Mesenteric fat pad (tissue), 1 donor: ENCODE measurements around the gene WASHC2C. TPM values are rescaled to one million over a fixed set of nuclear protein-coding genes. Genes with fewer than 3 reads are reported as not detected.
"Not testable (repeated sequence)": the region's sequence is repeated elsewhere in the genome, so short reads cannot be mapped to it uniquely, and the experiment has no call there.

Experiments
- DNase-seq: peaks from one replicate; pipeline ENCODE4 v3.0.0-alpha.2; 2020; ENCODE audit warnings: low spot score
- long read RNA-seq: library from polyadenylated mRNA; unstranded; transcript quantifications from one replicate; pipeline ENCODE4 v2.0.0, GENCODE V29; 2020
- total RNA-seq: library from RNA; stranded (reverse); fragmentation: NEBNext Ultra II Directional; extraction: Animal tissue kit (Norgen Biotek cat#: 25700); gene quantifications from one replicate; pipeline ENCODE4 v1.2.1, GENCODE V29; 2021
- donor health status: DM: yes; HTN: yes; CAD: no.

The WASHC2C gene, protein sequence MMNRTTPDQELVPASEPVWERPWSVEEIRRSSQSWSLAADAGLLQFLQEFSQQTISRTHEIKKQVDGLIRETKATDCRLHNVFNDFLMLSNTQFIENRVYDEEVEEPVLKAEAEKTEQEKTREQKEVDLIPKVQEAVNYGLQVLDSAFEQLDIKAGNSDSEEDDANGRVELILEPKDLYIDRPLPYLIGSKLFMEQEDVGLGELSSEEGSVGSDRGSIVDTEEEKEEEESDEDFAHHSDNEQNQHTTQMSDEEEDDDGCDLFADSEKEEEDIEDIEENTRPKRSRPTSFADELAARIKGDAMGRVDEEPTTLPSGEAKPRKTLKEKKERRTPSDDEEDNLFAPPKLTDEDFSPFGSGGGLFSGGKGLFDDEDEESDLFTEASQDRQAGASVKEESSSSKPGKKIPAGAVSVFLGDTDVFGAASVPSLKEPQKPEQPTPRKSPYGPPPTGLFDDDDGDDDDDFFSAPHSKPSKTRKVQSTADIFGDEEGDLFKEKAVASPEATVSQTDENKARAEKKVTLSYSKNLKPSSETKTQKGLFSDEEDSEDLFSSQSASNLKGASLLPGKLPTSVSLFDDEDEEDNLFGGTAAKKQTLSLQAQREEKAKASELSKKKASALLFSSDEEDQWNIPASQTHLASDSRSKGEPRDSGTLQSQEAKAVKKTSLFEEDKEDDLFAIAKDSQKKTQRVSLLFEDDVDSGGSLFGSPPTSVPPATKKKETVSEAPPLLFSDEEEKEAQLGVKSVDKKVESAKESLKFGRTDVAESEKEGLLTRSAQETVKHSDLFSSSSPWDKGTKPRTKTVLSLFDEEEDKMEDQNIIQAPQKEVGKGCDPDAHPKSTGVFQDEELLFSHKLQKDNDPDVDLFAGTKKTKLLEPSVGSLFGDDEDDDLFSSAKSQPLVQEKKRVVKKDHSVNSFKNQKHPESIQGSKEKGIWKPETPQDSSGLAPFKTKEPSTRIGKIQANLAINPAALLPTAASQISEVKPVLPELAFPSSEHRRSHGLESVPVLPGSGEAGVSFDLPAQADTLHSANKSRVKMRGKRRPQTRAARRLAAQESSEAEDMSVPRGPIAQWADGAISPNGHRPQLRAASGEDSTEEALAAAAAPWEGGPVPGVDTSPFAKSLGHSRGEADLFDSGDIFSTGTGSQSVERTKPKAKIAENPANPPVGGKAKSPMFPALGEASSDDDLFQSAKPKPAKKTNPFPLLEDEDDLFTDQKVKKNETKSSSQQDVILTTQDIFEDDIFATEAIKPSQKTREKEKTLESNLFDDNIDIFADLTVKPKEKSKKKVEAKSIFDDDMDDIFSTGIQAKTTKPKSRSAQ (N-terminal part only)
- total RNA-seq: 49.9 TPM
- long read RNA-seq, partial matches to known transcripts: 51 of 68 reads
- long read RNA-seq, other reads (novel, unspliced or antisense): 17 of 68 reads

DNA sequence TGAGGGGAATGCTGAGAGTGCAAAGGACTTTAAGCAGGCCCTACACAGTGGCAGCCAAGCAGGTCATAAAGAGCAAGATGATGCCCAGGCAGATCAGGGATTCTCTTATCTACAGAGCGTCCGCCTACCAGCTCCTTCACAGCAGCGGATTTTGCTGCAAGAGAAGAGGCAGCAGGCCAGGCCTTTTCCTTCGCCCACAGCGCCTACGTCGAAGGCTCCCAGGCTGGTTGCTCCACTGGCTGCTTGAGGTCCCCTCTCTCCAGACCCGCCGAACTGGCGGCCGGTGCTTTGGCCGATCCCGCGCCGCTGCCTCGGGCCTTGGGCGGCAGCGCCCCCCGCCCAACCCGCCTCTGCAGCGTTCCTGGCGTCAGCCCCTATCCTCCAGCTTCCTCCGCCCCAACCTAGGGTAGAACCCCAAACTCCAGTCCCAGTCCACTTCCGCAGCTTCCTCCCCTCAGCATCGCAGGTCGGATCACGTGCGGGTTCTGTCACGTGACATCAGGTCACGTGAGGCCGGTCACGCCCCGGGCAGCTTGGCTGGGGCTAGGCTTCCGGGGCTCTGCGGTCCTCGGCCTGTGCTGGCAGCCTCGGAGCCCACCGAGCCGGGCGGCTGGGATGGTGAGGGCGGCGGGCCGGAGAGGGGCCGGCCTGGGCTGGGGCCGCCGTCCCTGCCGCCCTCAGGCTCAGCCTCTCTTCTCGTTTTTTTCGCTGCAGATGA lies at the start of gene WASHC2C:
WASHC2C (plus strand) TSS at position 564 of the 718 bp plus-strand sequence; CDS start at position 616, 52 bp downstream.
- DNase-seq: peak; percentile 98

- DNase-seq: not testable (repeated sequence)
These were observed 48.6 kb upstream of the WASHC2C start for GRCh38 chr10:45678467-45678866.

DNA sequence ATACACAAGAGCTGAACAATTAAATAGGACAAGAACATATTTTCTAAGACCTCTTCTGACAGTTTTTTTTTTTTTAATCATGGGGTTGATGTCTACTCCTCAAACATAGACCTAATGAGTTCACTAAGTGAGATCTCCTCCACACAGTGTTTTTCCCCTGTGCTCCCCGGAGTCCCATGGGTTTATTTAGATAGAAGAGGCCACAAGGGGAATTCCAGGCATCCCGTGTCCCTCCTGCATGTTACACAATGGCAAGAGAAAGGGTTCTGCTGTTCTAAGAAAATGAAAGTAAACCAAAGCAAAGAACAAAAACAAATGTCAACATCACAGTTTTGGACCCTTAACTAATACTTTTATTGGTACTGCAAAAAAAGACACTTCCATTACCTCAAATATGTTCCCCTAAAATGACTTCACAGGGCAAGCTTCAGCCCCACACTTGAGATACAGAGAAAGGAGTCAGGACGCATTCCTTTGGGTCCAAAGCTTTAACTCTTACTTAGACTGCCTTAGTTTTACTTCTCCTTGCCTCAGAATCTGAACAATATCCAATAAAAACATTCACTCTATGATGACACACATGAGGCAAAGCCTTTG lies 16.8 kb upstream of the WASHC2C start:
- not testable (repeated sequence) for DNase-seq

DNA sequence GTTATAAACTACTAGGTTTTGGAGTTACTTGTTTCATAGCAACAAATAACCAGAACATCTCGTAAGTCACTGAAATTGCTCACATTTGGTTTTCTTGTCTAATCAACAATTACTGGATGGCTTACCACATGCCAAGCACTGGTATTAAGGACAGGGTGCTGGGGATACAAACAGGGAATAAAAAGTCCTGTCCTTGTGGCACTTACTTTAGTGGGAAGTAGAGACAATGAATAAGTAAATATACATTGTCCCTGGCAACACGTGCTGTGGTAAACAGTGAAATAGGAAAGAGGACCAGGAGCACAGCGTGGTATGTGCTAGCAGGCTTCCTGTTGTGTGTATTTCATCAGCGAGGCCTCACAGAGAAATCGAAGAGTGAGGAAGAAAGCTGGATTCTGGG lies 15.8 kb upstream of the WASHC2C start:
- not testable (repeated sequence) for DNase-seq

DNA sequence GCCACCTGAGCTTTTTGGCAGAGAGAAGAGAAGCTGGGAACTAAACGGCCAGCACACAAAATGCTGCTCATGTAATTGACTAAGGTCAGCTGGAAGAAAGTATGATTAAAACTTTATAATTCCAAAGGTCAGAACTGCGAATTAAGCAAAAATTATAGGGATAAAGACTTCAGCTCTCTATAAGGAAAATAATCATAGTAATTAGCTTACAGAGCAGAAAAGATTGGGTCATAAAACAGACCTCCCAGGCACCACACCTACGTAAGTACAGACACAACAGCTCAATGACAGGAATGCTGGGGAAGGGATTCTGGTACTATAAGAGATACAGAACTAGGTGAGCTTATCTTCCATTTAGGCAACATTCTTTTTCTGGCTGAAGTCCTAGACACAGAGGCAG lies 10.0 kb upstream of the WASHC2C start:
- not testable (repeated sequence) for DNase-seq

DNA sequence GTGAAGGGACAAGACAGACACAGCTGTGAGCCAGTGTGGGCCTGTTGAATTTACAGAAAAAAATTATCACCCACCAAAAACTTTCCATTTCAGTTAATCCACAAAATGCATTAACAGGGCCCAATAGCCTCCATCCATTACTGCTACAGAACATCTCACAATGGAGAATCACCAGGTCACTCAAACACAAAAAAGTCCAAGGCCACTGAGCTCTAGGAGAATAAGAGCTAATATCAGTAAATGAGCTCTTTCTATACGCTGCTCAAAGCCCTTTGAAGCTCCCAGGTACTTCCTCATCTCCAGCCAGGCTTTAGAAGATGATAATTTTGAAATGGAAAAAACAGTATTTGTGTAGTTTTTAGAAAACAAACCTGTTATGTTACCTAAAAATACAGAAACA lies 9.4 kb upstream of the WASHC2C start:
- not testable (repeated sequence) for DNase-seq

DNA sequence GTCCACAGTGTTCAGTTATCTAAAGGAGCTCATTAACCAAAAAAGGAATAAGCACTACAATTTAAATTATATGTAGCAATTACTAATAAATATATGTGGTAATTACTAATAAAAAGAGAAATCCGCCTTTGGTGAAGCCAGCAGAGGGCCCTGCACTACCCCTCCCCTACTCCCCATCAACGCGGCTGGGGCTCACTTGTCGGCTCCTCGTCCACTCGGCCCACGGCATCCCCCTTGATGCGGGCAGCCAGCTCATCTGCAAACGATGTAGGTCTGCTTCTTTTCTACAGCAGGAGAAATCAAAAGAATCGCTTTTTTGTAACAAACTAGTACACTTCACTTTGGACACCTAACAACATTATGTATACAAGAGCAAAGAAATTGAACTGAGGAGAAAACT lies 5.6 kb upstream of the WASHC2C start:
- not testable (repeated sequence) for DNase-seq

DNA sequence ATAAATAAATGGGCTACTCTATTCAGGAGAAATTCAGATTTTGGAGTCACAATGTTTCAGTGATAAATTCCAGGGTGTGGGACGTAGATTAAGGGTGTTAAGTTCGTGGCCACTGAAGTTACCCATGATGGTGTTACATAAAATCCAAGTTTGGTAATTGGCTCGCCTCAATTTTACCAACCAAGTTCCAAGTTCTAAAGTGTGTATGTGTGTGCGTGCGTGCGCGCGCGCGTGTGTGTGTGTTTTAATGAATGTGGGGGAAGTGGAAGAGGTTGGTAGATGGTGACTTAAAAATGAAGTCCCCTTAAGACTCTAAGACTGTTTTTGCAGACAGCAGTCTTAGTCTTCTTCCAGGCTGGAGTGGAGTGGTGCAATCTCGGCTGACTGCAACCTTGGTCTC lies 3.2 kb upstream of the WASHC2C start:
- not testable (repeated sequence) for DNase-seq

DNA sequence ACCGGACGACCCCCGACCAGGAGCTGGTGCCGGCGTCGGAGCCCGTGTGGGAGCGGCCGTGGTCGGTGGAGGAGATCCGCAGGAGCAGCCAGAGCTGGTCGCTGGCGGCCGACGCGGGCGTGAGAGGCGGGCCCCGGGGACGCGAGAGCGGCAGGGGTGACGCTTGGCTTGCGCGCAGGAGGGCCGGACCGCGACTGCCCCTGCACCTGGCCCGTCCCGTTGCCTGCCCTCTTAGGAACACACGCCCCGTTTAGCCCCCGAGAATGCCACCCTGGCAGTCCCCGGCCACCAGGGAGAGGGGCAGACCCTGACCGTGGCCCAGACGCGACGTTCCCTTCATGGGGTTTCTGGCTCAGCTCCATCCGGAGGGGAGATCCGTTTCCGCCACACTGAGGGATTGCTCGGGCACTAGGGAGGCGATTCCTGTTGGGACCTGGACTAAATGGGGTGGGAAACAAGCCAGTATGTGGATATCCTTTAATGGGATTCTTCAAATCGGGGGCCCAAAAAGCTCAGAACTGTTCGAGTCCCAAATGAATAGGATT lies 427 bp downstream of the WASHC2C start:
- not testable (repeated sequence) for DNase-seq

DNA sequence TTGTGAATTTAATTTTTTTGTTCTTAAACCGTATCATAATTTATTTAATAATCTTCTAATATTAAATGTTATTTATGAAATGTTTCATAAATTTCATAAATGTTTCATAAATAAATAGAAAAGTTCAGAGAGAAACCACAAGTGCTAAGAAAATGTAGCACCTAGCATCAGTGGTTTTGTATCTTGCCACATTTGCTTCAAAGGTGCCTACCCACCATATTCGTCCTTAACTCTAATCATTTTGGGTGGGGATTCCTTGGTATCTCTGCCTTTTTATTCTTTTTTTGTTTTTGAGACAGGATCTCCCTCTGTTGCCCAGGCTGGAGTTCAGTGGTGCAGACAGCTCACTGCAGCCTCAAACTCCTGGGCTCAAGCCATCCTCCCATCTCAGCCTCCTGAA lies 7.4 kb downstream of the WASHC2C start:
- DNase-seq: not testable (repeated sequence)

- not testable (repeated sequence) for DNase-seq
These were observed 7.8 kb downstream of the WASHC2C start for GRCh38 chr10:45734867-45735266.

DNA sequence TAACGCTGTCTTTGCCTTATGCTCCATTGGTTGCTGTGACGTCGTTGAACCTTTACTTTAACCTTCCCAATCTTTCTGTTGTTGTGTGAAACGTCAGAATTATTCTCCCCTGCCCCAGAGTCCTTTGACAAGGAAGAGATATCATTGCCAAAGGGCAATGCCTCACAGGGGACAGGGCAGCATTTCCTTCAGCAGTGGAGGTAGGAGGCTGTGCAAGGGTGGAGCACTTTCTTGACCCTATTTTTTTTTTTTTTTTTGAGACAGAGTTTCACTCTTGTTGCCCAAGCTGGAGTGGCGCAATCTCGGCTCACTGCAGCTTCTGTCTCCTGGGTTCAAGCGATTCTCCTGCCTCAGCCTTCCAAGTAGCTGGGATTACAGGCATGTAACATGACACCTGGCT lies 14.5 kb downstream of the WASHC2C start:
- DNase-seq: not testable (repeated sequence)

- DNase-seq: not testable (repeated sequence)
These were observed 14.9 kb downstream of the WASHC2C start for GRCh38 chr10:45742014-45742413.

DNA sequence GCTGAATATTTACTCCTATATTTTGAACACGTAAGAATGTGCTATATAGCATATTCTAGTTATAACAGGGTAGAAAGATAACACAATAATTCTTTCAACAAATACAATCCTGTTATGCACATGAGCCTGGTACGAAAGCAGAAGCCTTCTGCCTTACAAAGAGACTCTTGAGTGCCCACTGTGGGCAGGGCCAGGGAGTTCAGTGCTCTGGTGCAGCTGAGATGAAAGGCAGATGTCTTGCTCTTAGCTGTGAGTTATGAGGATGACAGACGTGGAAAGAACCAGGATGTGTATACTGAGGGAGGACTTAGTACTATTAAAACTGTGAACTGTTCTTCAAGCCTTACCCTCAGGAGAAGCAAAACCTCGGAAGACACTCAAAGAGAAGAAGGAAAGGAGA lies 24.1 kb downstream of the WASHC2C start:
- not testable (repeated sequence) for DNase-seq

- DNase-seq: not testable (repeated sequence)
These were observed 25.1 kb downstream of the WASHC2C start for GRCh38 chr10:45752210-45752609.

GRCh38 chr10:45753979-45754495 lies 27.0 kb downstream of the WASHC2C start:
- not testable (repeated sequence) for DNase-seq

DNA sequence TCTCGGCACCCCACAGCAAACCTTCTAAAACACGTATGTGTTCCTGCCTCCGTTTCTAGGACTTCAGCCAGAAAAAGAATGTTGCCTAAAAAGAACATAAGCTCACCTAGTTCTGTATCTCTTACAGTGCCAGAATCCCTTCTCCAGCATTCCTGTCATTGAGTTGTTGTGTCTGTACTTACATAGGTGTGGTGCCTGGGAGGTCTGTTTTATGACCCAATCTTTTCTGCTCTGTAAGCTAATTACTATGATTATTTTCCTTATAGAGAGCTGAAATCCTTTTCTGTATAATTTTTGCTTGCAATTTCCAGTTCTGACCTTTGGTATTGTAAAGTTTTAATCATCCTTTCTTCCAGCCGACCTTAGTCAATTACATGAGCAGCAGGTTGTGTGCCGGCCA lies 28.0 kb downstream of the WASHC2C start:
- not testable (repeated sequence) for DNase-seq

DNA sequence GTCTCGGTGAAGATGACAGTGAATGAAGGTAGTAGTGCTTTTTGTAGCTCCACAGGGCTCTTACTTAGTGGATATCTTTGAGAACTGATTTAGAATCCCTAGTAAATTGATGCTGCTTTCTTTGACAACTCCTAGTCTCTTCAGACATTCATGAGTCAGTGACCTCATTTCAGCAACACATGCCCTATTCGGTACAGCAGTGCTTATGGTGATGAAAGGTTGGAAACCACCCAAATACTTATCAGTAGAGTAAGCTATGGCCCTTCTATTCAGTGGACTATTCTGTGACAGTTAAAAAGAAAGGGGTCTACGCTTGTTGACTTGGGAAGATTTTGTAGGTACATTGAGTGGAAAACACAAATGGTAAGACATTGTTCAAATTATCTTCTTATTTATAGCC lies 29.0 kb downstream of the WASHC2C start:
- not testable (repeated sequence) for DNase-seq
